Measurements from ENCODE around the gene KCNJ5. TPM values are rescaled to one million over a fixed set of nuclear protein-coding genes. Genes with fewer than 3 reads are reported as not detected.

The KCNJ5 gene
- polyA plus RNA-seq, 2 of the 4 experiments (the other 2 are of a cell fraction): 0.04 TPM; not detected in 1

DNA sequence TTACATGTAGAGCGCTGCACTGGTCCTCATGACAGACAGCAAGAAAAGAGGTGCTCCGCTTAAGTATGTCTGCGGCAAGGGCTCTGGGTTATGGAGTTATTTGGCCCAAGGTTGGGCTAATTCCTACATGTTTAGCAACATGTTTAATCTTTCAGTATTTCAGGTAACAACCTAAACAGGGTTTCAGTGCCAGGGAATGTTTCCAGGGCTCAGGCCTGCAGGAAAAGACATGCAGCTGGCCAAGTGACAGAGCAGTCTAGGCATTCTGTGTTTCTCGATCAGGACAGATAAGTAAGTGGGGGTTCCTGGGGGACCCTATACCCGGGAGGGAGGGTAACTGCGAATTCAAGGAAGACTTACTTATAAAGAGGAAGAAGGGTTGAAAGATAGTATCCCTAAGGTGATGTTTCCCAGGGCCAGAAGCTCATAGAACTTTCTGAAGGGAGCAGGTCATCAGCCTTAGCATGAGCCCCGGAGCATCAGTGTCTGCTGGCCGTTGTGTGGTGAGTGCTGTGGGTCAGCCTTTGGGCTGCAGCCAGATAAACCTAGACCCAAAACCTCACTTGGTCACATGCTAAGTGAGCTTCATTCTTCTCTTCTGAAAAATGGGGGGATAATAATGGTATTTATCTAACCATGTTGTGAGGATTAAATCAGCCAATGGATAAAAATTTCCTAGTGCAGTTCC, 18.4 kb downstream of the KCNJ5 start:
- FAIRE-seq: no peak
- DNase-seq (ENCODE audit: low read depth in 1 of 2, low spot score in 1 of 2): no peak
- ATAC-seq: no peak
- CTCF ChIA-PET: interaction anchor here (0.8 to 5.1 kb wide), 3 partner anchors 24 to 47 kb away, joined by 3 to 57 read pairs (median 4); no protein-coding TSS in a partner anchor
- TF ChIP-seq FOSL2 (IDR thresholded peaks at IDR 0.05): no peak
- TF ChIP-seq FOSL2 (CRISPR knock-in tag; IDR thresholded peaks at IDR 0.05): no peak
- no peak for TF ChIP-seq MAZ (IDR thresholded peaks at IDR 0.05; ENCODE audit: borderline replicate concordance, low read depth, low read length)
- TF ChIP-seq EHF (CRISPR knock-in tag; IDR thresholded peaks at IDR 0.05): no peak
- TF ChIP-seq, protein P1, sequence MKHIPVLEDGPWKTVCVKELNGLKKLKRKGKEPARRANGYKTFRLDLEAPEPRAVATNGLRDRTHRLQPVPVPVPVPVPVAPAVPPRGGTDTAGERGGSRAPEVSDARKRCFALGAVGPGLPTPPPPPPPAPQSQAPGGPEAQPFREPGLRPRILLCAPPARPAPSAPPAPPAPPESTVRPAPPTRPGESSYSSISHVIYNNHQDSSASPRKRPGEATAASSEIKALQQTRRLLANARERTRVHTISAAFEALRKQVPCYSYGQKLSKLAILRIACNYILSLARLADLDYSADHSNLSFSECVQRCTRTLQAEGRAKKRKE (CRISPR knock-in tag; IDR thresholded peaks at IDR 0.05; ENCODE audit: low read depth): no peak
- no peak for TF ChIP-seq CEBPB (IDR thresholded peaks at IDR 0.05)
- no peak for TF ChIP-seq PHF8 (IDR thresholded peaks at IDR 0.05; ENCODE audit: borderline replicate concordance, low read depth)
- TF ChIP-seq CHD2 (IDR thresholded peaks at IDR 0.05; ENCODE audit: low read length, partially characterized antibody): no peak
- H3K27ac ChIP-seq: no peak overlapping the region; a peak in 2 of 6 replicates
- POLR2A ChIA-PET: no interaction called here
- peaks cover 15% of the 10 kb centered on the region for H3K4me1 ChIP-seq
- H3K9me3 ChIP-seq: no peaks in the 10 kb centered on the region
- WGBS (ENCODE audit: missing lambda C conversion rate): 76% methylated on average over 7 of the region's 8 CpGs
- no peak overlapping the region for H3K4me2 ChIP-seq
- no peak overlapping the region for H3K4me3 ChIP-seq

DNA sequence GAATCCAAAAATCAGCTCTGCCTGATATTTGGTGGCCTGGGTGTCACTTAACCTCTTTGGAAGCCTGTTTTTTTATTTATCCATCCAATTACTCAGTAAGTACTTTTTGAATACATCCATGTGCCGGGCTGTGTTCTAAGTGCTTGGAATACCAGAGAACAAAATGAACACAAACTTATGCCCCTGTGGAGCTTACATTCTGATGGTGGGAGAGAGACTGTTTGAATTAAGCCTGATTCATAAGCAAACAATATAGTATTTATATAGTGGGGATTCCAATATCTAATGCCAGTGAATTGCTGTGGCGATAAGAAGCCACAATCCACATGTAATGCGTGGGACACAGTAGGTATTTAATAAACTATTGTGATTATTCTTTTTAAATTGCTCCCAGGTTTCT, 19.4 kb downstream of the KCNJ5 start:
- FAIRE-seq: no peak
- ATAC-seq: no peak
- H3K9me3 ChIP-seq: no peaks in the 10 kb centered on the region
- H3K4me1 ChIP-seq: peaks cover 15% of the 10 kb centered on the region
- ChIA-PET CTCF (interaction anchor here (0.6 to 5.1 kb wide), 3 partner anchors 25 to 82 kb away, joined by 4 to 57 read pairs (median 5); no protein-coding TSS in a partner anchor), POLR2A (interaction anchor here (0.5 kb wide), 1 partner anchor 132 kb away, joined by 7 read pairs; no protein-coding TSS in a partner anchor)
- TF ChIP-seq EP300 (IDR thresholded peaks at IDR 0.05) (no peak), EHMT2 (IDR thresholded peaks at IDR 0.05; ENCODE audit: low read depth) (no peak), HES2 (IDR thresholded peaks at IDR 0.05) (no peak), RAD21 (conservative IDR thresholded peaks at IDR 0.05 in 1 of 2, IDR thresholded peaks at IDR 0.05 in 1 of 2) (no peak)
- H3K4me3 ChIP-seq: no peak overlapping the region
- H3K4me2 ChIP-seq: no peak overlapping the region
- no peak for DNase-seq (ENCODE audit: low read depth in 1 of 2, low spot score in 1 of 2)
- WGBS (ENCODE audit: missing lambda C conversion rate): 81% methylated on average over 3 of the region's 3 CpGs
- H3K27ac ChIP-seq: no peak overlapping the region

GRCh38 chr11:128911239-128911638, 20.1 kb downstream of the KCNJ5 start:
- Histone ChIP-seq H3K9me3 (no peaks in the 10 kb centered on the region), H3K4me2 (no peak overlapping the region), H3K27ac (no peak overlapping the region), H3K4me1 (peaks cover 15% of the 10 kb centered on the region), H3K4me3 (no peak overlapping the region)
- ATAC-seq: no peak
- CTCF ChIA-PET: interaction anchor here (0.6 kb wide), 2 partner anchors 81 to 970 kb away, joined by 3 to 5 read pairs; no protein-coding TSS in a partner anchor
- FAIRE-seq: no peak
- TF ChIP-seq EP300 (IDR thresholded peaks at IDR 0.05) (no peak), ELK1 (IDR thresholded peaks at IDR 0.05; ENCODE audit: low read depth, low read length) (no peak), CHD2 (IDR thresholded peaks at IDR 0.05; ENCODE audit: low read length, partially characterized antibody) (no peak), MAZ (IDR thresholded peaks at IDR 0.05; ENCODE audit: borderline replicate concordance, low read depth, low read length) (no peak), FOXS1 (CRISPR knock-in tag; IDR thresholded peaks at IDR 0.05) (no peak), ZC3H11A (IDR thresholded peaks at IDR 0.05) (no peak), HDAC2 (IDR thresholded peaks at IDR 0.05) (no peak), CEBPB (IDR thresholded peaks at IDR 0.05) (no peak), ZNF302 (CRISPR knock-in tag; IDR thresholded peaks at IDR 0.05) (no peak), RCOR1 (IDR thresholded peaks at IDR 0.05; ENCODE audit: low read depth, low read length) (no peak), SMC3 (IDR thresholded peaks at IDR 0.05) (no peak), RNF2 (IDR thresholded peaks at IDR 0.05; ENCODE audit: borderline replicate concordance, low read depth) (no peak), MAFK (IDR thresholded peaks at IDR 0.05; ENCODE audit: partially characterized antibody) (no peak), CBX2 (IDR thresholded peaks at IDR 0.05; ENCODE audit: borderline replicate concordance, low read depth) (no peak), NPAS2 (CRISPR knock-in tag; IDR thresholded peaks at IDR 0.05; ENCODE audit: borderline replicate concordance) (no peak), FOSL2 (IDR thresholded peaks at IDR 0.05) (no peak), FOSL2 (CRISPR knock-in tag; IDR thresholded peaks at IDR 0.05) (no peak), POLR2AphosphoS2 (conservative IDR thresholded peaks at IDR 0.05; ENCODE audit: low read length) (no peak), POLR2A (IDR thresholded peaks at IDR 0.05; ENCODE audit: low read length) (no peak), CBX8 (IDR thresholded peaks at IDR 0.05) (no peak), HOXA7 (CRISPR knock-in tag; IDR thresholded peaks at IDR 0.05) (no peak)
- WGBS (ENCODE audit: missing lambda C conversion rate): 85% methylated on average over 16 of the region's 17 CpGs
- no peak for DNase-seq (ENCODE audit: low read depth in 1 of 2, low spot score in 1 of 2)
- POLR2A ChIA-PET: interaction anchor here (0.5 kb wide), 2 partner anchors 132 to 950 kb away, joined by 3 to 7 read pairs; no protein-coding TSS in a partner anchor

Data from A549 (cell line).